BJ (cell line): Measurements from ENCODE around the gene HBS1L. TPM values are rescaled to one million over a fixed set of nuclear protein-coding genes. Genes with fewer than 3 reads are reported as not detected.

Experiments
- CTCF ChIA-PET: fragments of 350-600 bp; formaldehyde crosslinking; extraction: SDS; loops from one replicate; lab custom pipeline; 2021; ENCODE audit warnings: antibody characterized with exemption, inconsistent platforms; lab: Yijun Ruan, JAX
- POLR2A ChIA-PET: fragments of 300-600 bp; sonication (Branson Sonifier 250); formaldehyde crosslinking; extraction: SDS; loops from one replicate; lab custom pipeline; 2021; ENCODE audit warnings: antibody characterized with exemption; lab: Charles Lee
- DNase-seq: peaks from one replicate; pipeline ENCODE4 v3.0.0-alpha.2; 2011; ENCODE audit warnings: low read depth
- H3K27me3 ChIP-seq: 2 replicates; pipeline ENCODE4 v1.6.0; 2011; ENCODE audit warnings: low read length; ENCODE audit not compliant: control insufficient read depth, insufficient read depth
- H3K36me3 ChIP-seq: 2 replicates; pipeline ENCODE4 v1.5.1; 2011; ENCODE audit warnings: low read length; ENCODE audit not compliant: control insufficient read depth, insufficient read depth
- H3K4me3 ChIP-seq: 2 replicates; pipeline ENCODE4 v1.5.1; 2011; ENCODE audit warnings: low read depth, mild to moderate bottlenecking, control low read depth, low read length
- CTCF ChIP-seq: IDR thresholded peaks from 2 replicates; pipeline ENCODE4 v1.5.1; 2011; ENCODE audit warnings: low read depth, mild to moderate bottlenecking, control low read depth, inconsistent platforms, low read length, moderate library complexity; ENCODE audit not compliant: insufficient read depth
- polyA plus RNA-seq: library from polyadenylated mRNA; depleted of rRNA; stranded (reverse); fragments of >200 nt; gene quantifications from 2 replicates; pipeline ENCODE4 v1.2.3, GENCODE V29; 2011

HBS1L gene
- polyA plus RNA-seq, 1 experiment: 44.3 TPM

- H3K36me3 ChIP-seq: no peaks in the 10 kb centered on the region
- ChIA-PET CTCF (no interaction called here), POLR2A (no interaction called here)
- no peak for TF ChIP-seq CTCF
- no peaks in the 10 kb centered on the region for H3K27me3 ChIP-seq
- H3K4me3 ChIP-seq: no peak overlapping the region
- DNase-seq: no peak
Observed at GRCh38 chr6:135022050-135022697, 32.4 kb downstream of the HBS1L start.

GRCh38 chr6:135021310-135022049 is 33.1 kb downstream of the HBS1L start:
- CTCF ChIA-PET: no interaction called here
- POLR2A ChIA-PET: no interaction called here
- H3K36me3 ChIP-seq: no peaks in the 10 kb centered on the region
- TF ChIP-seq CTCF: no peak
- H3K27me3 ChIP-seq: no peaks in the 10 kb centered on the region
- DNase-seq: no peak
- no peak overlapping the region for H3K4me3 ChIP-seq

GRCh38 chr6:135018941-135019340 is 35.7 kb downstream of the HBS1L start:
- no peak for DNase-seq
- ChIA-PET CTCF (no interaction called here), POLR2A (no interaction called here)
- H3K36me3 ChIP-seq: no peaks in the 10 kb centered on the region; the same call in 1 of the 2 replicates
- no peaks in the 10 kb centered on the region for H3K27me3 ChIP-seq
- TF ChIP-seq CTCF: no peak
- no peak overlapping the region for H3K4me3 ChIP-seq

GRCh38 chr6:135018052-135018451 is 36.6 kb downstream of the HBS1L start:
- POLR2A ChIA-PET: no interaction called here

More at GRCh38 chr6:135018052-135018451, 36.6 kb downstream of the HBS1L start:
- Histone ChIP-seq H3K4me3 (no peak overlapping the region), H3K27me3 (no peaks in the 10 kb centered on the region), H3K36me3 (no peaks in the 10 kb centered on the region; the same call in 1 of the 2 replicates)
- no peak for TF ChIP-seq CTCF
- CTCF ChIA-PET: no interaction called here
- DNase-seq: no peak
